Body of pancreas (tissue), 4 donors: ENCODE results near the gene MYO16.

Experiments used
- POLR2A ChIP-seq, 3 donors: fragments of 450-650 bp; IDR thresholded peaks; one replicate each; pipeline ENCODE4 v1.6.1; 2016; ENCODE audit warnings: antibody characterized with exemption in 3 of 3, mild to moderate bottlenecking in 2 of 3
- TF ChIP-seq, protein P1 (sequence below), 7 experiments: fragments of 450-650 bp in 4 of 7; fragments of 200-600 bp in 3 of 7; sonication (generic) in 3 of 7; IDR thresholded peaks; one replicate each; pipeline ENCODE4 v1.5.1; 2016 to 2019; ENCODE audit warnings: antibody characterized with exemption in 7 of 7

DNA sequence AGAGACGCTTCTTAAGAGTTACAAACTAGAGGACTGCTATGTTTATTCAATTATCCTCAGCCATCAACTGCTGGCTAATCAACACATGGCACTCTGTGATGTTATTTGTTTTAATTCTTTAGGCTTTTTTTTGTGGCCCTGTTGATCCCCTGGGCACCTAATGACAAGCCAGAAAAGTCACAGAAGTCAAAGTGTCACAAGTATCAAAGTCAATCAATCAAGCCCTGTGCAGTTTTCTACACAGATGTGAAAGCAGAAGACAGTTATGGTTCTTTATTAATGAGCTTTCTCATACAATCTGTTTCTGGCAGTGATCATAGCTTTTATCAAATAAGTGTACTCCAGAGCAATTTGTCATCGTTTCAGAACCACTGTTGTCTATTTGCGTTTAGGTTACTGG, 34.3 kb downstream of the MYO16 start:
- TF ChIP-seq POLR2A (IDR thresholded peaks at IDR 0.05): no peak
- TF ChIP-seq, protein P1, sequence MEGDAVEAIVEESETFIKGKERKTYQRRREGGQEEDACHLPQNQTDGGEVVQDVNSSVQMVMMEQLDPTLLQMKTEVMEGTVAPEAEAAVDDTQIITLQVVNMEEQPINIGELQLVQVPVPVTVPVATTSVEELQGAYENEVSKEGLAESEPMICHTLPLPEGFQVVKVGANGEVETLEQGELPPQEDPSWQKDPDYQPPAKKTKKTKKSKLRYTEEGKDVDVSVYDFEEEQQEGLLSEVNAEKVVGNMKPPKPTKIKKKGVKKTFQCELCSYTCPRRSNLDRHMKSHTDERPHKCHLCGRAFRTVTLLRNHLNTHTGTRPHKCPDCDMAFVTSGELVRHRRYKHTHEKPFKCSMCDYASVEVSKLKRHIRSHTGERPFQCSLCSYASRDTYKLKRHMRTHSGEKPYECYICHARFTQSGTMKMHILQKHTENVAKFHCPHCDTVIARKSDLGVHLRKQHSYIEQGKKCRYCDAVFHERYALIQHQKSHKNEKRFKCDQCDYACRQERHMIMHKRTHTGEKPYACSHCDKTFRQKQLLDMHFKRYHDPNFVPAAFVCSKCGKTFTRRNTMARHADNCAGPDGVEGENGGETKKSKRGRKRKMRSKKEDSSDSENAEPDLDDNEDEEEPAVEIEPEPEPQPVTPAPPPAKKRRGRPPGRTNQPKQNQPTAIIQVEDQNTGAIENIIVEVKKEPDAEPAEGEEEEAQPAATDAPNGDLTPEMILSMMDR (IDR thresholded peaks at IDR 0.05): no peak
